GM12878 (cell line): ENCODE data around the gene LIF. TPM values are rescaled to one million over a fixed set of nuclear protein-coding genes. Genes with fewer than 3 reads are reported as not detected.

Experiments
- ATAC-seq: fragments of 200-7000 bp; cut with Tn5 transposase; 3 replicates; pipeline ENCODE4 v1.9.1; 2020; ENCODE audit warnings: mild to moderate bottlenecking, moderate library complexity
- BruUV-seq: library from RNA; stranded (reverse); fragments of 400-500 nt; replicated peaks from 2 replicates; lab custom pipeline; 2021; lab: Mats Ljungman, UMichigan
- CTCF ChIA-PET: fragments of 300-600 bp; sonication (Branson Sonifier 250); formaldehyde crosslinking; extraction: SDS; loops from one replicate; lab custom pipeline; 2021; ENCODE audit warnings: inconsistent platforms; lab: Yijun Ruan, JAX
- POLR2A ChIA-PET: fragments of 350-600 bp; formaldehyde crosslinking; extraction: SDS; loops from one replicate; lab custom pipeline; 2021; ENCODE audit warnings: inconsistent platforms; lab: Charles Lee
- RAD21 ChIA-PET: fragments of 300-600 bp; sonication (Branson Sonifier 250); formaldehyde crosslinking; loops from one replicate; lab custom pipeline; 2023; ENCODE audit warnings: antibody characterized with exemption; ENCODE audit not compliant: unreplicated experiment; lab: Charles Lee
- SMC1A ChIA-PET: fragments of 300-600 bp; sonication (Branson Sonifier 250); formaldehyde crosslinking; loops from one replicate; lab custom pipeline; 2023; ENCODE audit not compliant: unreplicated experiment, uncharacterized antibody; lab: Charles Lee
- DNase-seq: peaks from one replicate; pipeline ENCODE4 v3.0.0-alpha.2; 2011; ENCODE audit warnings: low read depth, low spot score
- FAIRE-seq: peaks from 3 replicates; lab custom pipeline; 2011; peaks lifted over from hg19 to GRCh38; lab: Jason Lieb, UNC
- H2AFZ ChIP-seq: 2 replicates; pipeline ENCODE4 v1.6.0; 2011; ENCODE audit warnings: low read depth, low read length, control low read depth; ENCODE audit not compliant: control insufficient read depth
- H3K27ac ChIP-seq: 2 replicates; pipeline ENCODE4 v1.5.1; 2011; ENCODE audit warnings: control low read depth; ENCODE audit not compliant: control insufficient read depth, insufficient read depth
- H3K27me3 ChIP-seq, 2 experiments: replicated peaks in 1 of 2; 2 replicates each; pipeline versions ENCODE4 v1.6.0 to v1.6.1; 2011; ENCODE audit warnings: low read length in 1 of 2; ENCODE audit not compliant: control insufficient read depth in 2 of 2, insufficient read depth in 2 of 2
- H3K36me3 ChIP-seq, 2 experiments: 2 replicates each; pipeline ENCODE4 v1.5.1; 2011; ENCODE audit warnings: low read length in 1 of 2; ENCODE audit not compliant: control insufficient read depth in 2 of 2, insufficient read depth in 2 of 2
- H3K4me1 ChIP-seq: 2 replicates; pipeline ENCODE4 v1.6.1; 2011; ENCODE audit warnings: mild to moderate bottlenecking, low read length, moderate library complexity, mixed read lengths; ENCODE audit not compliant: control insufficient read depth, insufficient read depth
- H3K4me2 ChIP-seq: 2 replicates; pipeline ENCODE4 v1.6.0; 2011; ENCODE audit warnings: control low read depth; ENCODE audit not compliant: control insufficient read depth, insufficient read depth
- H3K4me3 ChIP-seq: fragments of 200-600 bp; sonication (generic); 2 replicates; pipeline ENCODE4 v1.5.1; 2016
- H3K79me2 ChIP-seq: 2 replicates; pipeline ENCODE4 v1.6.0; 2011; ENCODE audit warnings: low read length; ENCODE audit not compliant: control insufficient read depth, insufficient read depth
- H3K9ac ChIP-seq: 2 replicates; pipeline ENCODE4 v1.8.0; 2011; ENCODE audit warnings: low read length, control low read depth, mixed read lengths; ENCODE audit not compliant: control insufficient read depth, insufficient read depth
- H3K9me3 ChIP-seq: replicated peaks from 3 replicates; pipeline ENCODE4 v1.5.1; 2011; ENCODE audit warnings: mild to moderate bottlenecking, low read length; ENCODE audit not compliant: control insufficient read depth, insufficient read depth
- H4K20me1 ChIP-seq: 2 replicates; pipeline ENCODE4 v1.6.0; 2011; ENCODE audit not compliant: control insufficient read depth, insufficient read depth
- GATAD2B ChIP-seq: fragments of 450-650 bp; conservative IDR thresholded peaks from 2 replicates; pipeline ENCODE4 v1.6.1; 2017; ENCODE audit warnings: low read depth, mild to moderate bottlenecking, moderate library complexity
- SUPT20H ChIP-seq: IDR thresholded peaks from 2 replicates; pipeline ENCODE4 v1.6.1; 2011; ENCODE audit warnings: low read depth, mild to moderate bottlenecking, low read length, moderate library complexity, borderline replicate concordance; ENCODE audit not compliant: control insufficient read depth
- WGBS: methylation state at CpG from one replicate; pipeline ENCODE4 v1.1.6; 2016; ENCODE audit warnings: low lambda C conversion rate; ENCODE audit not compliant: insufficient replicate concordance, insufficient coverage; ENCODE audit errors: missing lambda C conversion rate; 5-methylcytosine and 5-hydroxymethylcytosine counted together
- in situ Hi-C: fragments of 300-500 bp; cut with MboI; formaldehyde crosslinking; loops from 9 replicates; pipeline ENCODE4 v1.14.3; 2018; ENCODE audit warnings: mixed read lengths
- intact Hi-C: fragments of 100-400 bp; cut with micrococcal nuclease; formaldehyde crosslinking; loops from one replicate; pipeline ENCODE4 v1.14.2; 2022; ENCODE audit not compliant: unreplicated experiment
- polyA plus RNA-seq, 11 experiments: library from polyadenylated mRNA; depleted of rRNA in 4 of 11; unstranded in 6 of 11; stranded (reverse) in 5 of 11; fragments of >200 nt; fragmentation: Nextera tagmentation in 4 of 11; fragmentation: Illumina TruSeq in 1 of 11; extraction: Ambion mirVana in 4 of 11; extraction: Trizol in 1 of 11; gene quantifications; 1 replicate in 1 of 11; 2 replicates in 10 of 11; pipeline versions ENCODE4 v1.2.1 to v1.2.3, GENCODE V29; 2011 to 2016; ENCODE audit warnings: inconsistent platforms in 2 of 11, missing spikeins in 2 of 11, low read depth in 1 of 11
- total RNA-seq, 4 experiments: library from RNA; depleted of rRNA in 3 of 4; stranded (reverse); fragments of >200 nt in 3 of 4; fragmentation: Illumina TruSeq in 1 of 4; extraction: Trizol in 1 of 4; gene quantifications; 2 replicates each; pipeline versions ENCODE4 v1.2.1 to v1.2.3, GENCODE V29; 2013 to 2021
- TF ChIP-seq, protein P1 (sequence below): IDR thresholded peaks from 2 replicates; pipeline ENCODE4 v1.6.1; 2011; ENCODE audit warnings: mild to moderate bottlenecking, low read depth, low read length, moderate library complexity; ENCODE audit not compliant: insufficient replicate concordance
- TF ChIP-seq, protein P2 (sequence below): fragments of 450-650 bp; IDR thresholded peaks from 2 replicates; pipeline ENCODE4 v1.6.1; 2016; ENCODE audit warnings: mild to moderate bottlenecking

LIF gene
- total and polyA plus RNA-seq, 10 of the 15 experiments (the other 5 are each of a cell fraction or from before 2014, with no cell fraction given), result 0.05 to 3.4 (median 0.97) TPM

DNA sequence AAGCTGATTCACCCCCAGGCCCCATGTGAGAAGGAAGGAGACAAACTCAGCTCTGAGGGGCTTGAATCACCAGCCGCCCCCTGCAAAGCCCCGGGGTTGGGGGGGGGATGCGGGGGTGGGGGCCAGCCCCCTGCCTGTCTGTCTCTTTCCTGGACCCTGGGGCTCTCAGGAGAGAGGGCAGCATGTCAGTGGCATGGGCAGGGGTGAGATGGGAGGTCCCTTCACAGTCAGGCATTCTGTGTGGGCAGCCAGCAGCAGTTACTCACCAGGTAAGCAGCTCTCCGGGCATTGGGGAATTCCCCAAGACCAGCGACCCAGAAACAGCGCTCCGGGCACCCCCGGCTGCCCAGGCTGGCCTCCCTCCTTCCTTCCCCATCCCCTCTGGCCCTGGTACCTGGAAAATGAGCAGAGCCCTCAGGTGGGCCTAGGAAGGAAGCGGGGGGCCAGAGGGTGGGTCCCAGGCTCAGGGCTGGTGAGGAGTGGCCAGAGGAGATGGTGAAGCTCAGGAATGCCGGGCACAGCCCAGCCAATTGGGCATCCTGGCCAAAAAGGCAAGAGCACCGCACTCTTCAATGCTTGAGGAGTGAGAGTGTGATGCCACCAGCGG is 4.2 kb upstream of the LIF start:
- CTCF ChIA-PET, result interaction anchor here (0.6 to 1.5 kb wide), 4 partner anchors 38 to 146 kb away, joined by 3 to 5 read pairs (median 4); partner anchors contain the start of gene CASTOR1
- 9% methylated on average over 9 of the region's 12 CpGs for WGBS

DNA sequence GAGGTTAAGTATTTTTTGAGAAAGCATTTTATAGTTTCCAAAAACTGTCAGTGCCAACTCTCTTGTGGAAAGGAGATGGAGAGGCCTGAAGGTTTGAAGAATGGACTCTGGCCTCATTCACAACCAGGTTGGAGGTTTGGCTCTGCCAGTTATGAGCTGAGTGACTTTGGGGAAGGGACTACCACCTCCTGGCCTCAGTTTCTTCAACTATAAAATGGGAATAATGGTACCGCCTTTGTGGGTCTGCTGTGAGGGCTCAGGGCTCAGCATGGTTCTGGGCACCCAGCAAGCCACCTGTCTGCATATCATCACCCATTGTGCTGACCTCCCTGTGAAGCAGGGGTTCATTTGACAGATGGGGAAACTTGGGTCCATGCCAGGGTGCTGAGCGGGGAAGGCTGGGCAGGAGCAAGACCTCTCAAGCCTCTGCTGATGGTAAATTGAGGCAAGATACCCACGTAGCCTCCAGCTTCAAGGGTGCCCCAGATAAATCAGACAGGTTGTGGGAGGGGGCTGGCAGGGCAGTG is 3.5 kb upstream of the LIF start:
- H3K4me3 ChIP-seq, result no peak overlapping the region
- in situ Hi-C loops (no loop called here), intact Hi-C loops (no loop called here)
- CTCF ChIA-PET, result interaction anchor here (1.2 kb wide), 1 partner anchor 105 kb away, joined by 4 read pairs; no protein-coding TSS in a partner anchor
- no peaks in the 10 kb centered on the region for H3K79me2 ChIP-seq
- no peak overlapping the region for H2AFZ ChIP-seq
- DNase-seq (no peak), FAIRE-seq (no peak)
- peaks cover 2 to 3% of the 10 kb centered on the region in 2 experiments; a peak in 2 of 4 replicates for H3K27me3 ChIP-seq
- H3K27ac ChIP-seq, result no peak overlapping the region
- TF ChIP-seq, protein P1, sequence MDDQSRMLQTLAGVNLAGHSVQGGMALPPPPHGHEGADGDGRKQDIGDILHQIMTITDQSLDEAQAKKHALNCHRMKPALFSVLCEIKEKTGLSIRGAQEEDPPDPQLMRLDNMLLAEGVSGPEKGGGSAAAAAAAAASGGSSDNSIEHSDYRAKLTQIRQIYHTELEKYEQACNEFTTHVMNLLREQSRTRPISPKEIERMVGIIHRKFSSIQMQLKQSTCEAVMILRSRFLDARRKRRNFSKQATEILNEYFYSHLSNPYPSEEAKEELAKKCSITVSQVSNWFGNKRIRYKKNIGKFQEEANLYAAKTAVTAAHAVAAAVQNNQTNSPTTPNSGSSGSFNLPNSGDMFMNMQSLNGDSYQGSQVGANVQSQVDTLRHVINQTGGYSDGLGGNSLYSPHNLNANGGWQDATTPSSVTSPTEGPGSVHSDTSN, result no peak
- TF ChIP-seq, protein P2, sequence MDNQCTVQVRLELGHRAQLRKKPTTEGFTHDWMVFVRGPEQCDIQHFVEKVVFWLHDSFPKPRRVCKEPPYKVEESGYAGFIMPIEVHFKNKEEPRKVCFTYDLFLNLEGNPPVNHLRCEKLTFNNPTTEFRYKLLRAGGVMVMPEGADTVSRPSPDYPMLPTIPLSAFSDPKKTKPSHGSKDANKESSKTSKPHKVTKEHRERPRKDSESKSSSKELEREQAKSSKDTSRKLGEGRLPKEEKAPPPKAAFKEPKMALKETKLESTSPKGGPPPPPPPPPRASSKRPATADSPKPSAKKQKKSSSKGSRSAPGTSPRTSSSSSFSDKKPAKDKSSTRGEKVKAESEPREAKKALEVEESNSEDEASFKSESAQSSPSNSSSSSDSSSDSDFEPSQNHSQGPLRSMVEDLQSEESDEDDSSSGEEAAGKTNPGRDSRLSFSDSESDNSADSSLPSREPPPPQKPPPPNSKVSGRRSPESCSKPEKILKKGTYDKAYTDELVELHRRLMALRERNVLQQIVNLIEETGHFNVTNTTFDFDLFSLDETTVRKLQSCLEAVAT, result no peak
- TF ChIP-seq, all 136 proteins: peak for 0
- no TSS peak for BruUV-seq
- Histone ChIP-seq H3K36me3 (no peaks in the 10 kb centered on the region), H3K4me2 (no peak overlapping the region), H3K4me1 (peaks cover 10% of the 10 kb centered on the region), H3K9ac (no peak overlapping the region), H3K9me3 (no peaks in the 10 kb centered on the region), H4K20me1 (no peaks in the 10 kb centered on the region)
- ChIA-PET SMC1A (no interaction called here), POLR2A (interaction anchor here (0.5 to 0.6 kb wide), 2 partner anchors 50 to 81 kb away, joined by 3 read pairs; no protein-coding TSS in a partner anchor), RAD21 (interaction anchor here (1.5 to 1.6 kb wide), 2 partner anchors 38 to 142 kb away, joined by 4 to 5 read pairs; no protein-coding TSS in a partner anchor)
- no peak for ATAC-seq
- WGBS, result 44% methylated on average over 3 of the region's 3 CpGs

More for the DNA sequence above, 4.2 kb upstream of the LIF start:
- intact Hi-C loops (no loop called here), in situ Hi-C loops (no loop called here)
- DNase-seq, result no peak
- H4K20me1 ChIP-seq, result no peaks in the 10 kb centered on the region
- peaks cover 10% of the 10 kb centered on the region for H3K4me1 ChIP-seq
- H3K27me3 ChIP-seq, result peaks cover 2 to 3% of the 10 kb centered on the region in 2 experiments; a peak in 1 of 4 replicates
- no peak overlapping the region for H3K9ac ChIP-seq
- no peak overlapping the region for H3K27ac ChIP-seq
- H3K79me2 ChIP-seq, result no peaks in the 10 kb centered on the region
- no TSS peak for BruUV-seq
- ChIA-PET RAD21 (interaction anchor here (1.5 to 1.6 kb wide), 2 partner anchors 38 to 143 kb away, joined by 4 to 5 read pairs; no protein-coding TSS in a partner anchor), POLR2A (interaction anchor here (0.5 to 0.6 kb wide), 2 partner anchors 51 to 82 kb away, joined by 3 read pairs; no protein-coding TSS in a partner anchor), SMC1A (no interaction called here)
- no peaks in the 10 kb centered on the region for H3K36me3 ChIP-seq
- H3K9me3 ChIP-seq, result no peaks in the 10 kb centered on the region
- H3K4me2 ChIP-seq, result no peak overlapping the region
- FAIRE-seq, result no peak
- H2AFZ ChIP-seq, result no peak overlapping the region
- ATAC-seq, result peak; percentile 64
- TF ChIP-seq SUPT20H, result no peak
- TF ChIP-seq GATAD2B, result 0 out of 2 replicates have a peak, but pooled peaks have one; percentile 28
- no peak overlapping the region for H3K4me3 ChIP-seq
